Measurements from ENCODE around the gene RPUSD3.

Gene RPUSD3

DNA sequence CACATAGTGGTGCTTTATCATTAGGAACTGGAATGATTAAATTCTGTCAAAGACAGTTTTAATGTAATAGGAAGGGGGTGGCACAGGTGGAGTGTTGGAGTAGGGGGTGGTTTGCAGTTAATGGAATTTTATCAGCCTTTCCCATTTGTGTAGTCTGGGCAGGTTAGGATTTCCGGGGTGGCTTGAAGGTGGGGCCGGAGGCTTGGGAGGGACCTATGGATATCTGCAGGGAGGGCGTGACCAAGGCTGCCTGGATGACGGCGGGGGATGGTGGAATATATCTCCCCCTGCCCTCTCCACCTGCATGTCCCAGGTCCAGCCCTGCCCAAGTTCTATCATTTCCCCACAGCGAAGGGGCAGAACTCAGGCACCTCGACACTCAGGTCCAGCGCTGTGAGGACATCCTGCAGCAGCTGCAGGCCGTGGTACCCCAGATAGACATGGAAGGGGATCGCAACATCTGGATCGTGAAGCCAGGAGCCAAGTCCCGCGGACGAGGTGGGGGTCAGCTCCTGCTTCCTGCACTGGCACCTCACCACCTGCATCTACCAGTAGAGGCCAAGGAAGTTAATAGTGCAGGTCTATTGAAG lies 18.3 kb downstream of the RPUSD3 start:
- no peaks in the 10 kb centered on the region for H3K4me1 ChIP-seq (ENCODE audit: control insufficient read depth, insufficient read depth, low read length)
- no peaks in the 10 kb centered on the region for H3K27me3 ChIP-seq (ENCODE audit: control insufficient read depth, insufficient read depth, low read length)
- H3K36me3 ChIP-seq (ENCODE audit: control insufficient read depth, insufficient read depth, low read length) = no peaks in the 10 kb centered on the region
- peak overlapping the region; percentile 18 for H3K9ac ChIP-seq (ENCODE audit: low read depth, low read length)
- no peaks in the 10 kb centered on the region for H3K9me3 ChIP-seq (ENCODE audit: control insufficient read depth, insufficient read depth, low read length)
- H3K4me3 ChIP-seq (ENCODE audit: low read depth, low read length) = no peak overlapping the region

DNA sequence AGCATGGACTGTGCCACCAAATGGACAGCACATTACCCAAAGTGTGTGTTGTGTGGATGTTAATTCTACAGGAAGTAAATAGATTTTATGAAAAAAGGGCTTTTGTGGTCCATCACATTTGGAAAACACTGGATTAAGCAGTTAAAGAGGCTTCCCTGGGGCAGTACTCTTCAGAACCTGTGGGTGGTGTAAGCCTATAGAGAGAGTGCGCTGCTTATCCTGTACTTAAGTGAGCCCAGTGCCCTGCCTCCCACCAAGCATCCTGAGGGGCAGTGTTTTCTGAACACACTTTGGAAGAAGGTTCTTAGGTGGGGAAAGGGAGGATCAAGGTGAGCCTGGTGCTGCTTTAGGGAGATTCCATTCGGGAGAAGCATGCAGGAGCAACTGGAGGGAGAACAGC lies 22.9 kb downstream of the RPUSD3 start:
- Histone ChIP-seq H3K9me3 (ENCODE audit: control insufficient read depth, insufficient read depth, low read length) (no peaks in the 10 kb centered on the region), H3K27me3 (ENCODE audit: control insufficient read depth, insufficient read depth, low read length) (no peaks in the 10 kb centered on the region), H3K36me3 (ENCODE audit: control insufficient read depth, insufficient read depth, low read length) (no peaks in the 10 kb centered on the region), H3K4me1 (ENCODE audit: control insufficient read depth, insufficient read depth, low read length) (no peaks in the 10 kb centered on the region), H3K4me3 (ENCODE audit: low read depth, low read length) (no peak overlapping the region), H3K9ac (ENCODE audit: low read depth, low read length) (no peak overlapping the region)

DNA sequence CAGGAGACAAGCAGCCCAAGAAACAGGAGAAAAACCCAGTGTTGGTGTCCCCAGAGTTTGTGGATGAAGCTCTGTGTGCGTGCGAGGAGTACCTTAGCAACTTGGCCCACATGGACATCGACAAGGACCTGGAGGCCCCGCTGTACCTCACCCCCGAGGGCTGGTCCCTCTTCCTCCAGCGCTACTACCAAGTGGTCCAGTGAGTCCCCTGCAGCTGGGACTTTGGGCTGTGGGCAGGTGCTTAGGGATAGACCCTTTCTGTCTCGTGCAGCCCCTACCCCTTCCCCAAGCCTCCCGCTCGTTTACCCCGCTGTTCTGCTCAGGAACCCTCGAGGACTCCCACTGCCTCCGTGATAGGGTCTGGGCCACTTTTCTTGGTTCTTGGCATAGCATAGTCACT lies 23.3 kb downstream of the RPUSD3 start:
- Histone ChIP-seq H3K4me1 (ENCODE audit: control insufficient read depth, insufficient read depth, low read length) (no peaks in the 10 kb centered on the region), H3K4me3 (ENCODE audit: low read depth, low read length) (no peak overlapping the region), H3K9me3 (ENCODE audit: control insufficient read depth, insufficient read depth, low read length) (no peaks in the 10 kb centered on the region), H3K27me3 (ENCODE audit: control insufficient read depth, insufficient read depth, low read length) (no peaks in the 10 kb centered on the region), H3K36me3 (ENCODE audit: control insufficient read depth, insufficient read depth, low read length) (no peaks in the 10 kb centered on the region), H3K9ac (ENCODE audit: low read depth, low read length) (no peak overlapping the region)

DNA sequence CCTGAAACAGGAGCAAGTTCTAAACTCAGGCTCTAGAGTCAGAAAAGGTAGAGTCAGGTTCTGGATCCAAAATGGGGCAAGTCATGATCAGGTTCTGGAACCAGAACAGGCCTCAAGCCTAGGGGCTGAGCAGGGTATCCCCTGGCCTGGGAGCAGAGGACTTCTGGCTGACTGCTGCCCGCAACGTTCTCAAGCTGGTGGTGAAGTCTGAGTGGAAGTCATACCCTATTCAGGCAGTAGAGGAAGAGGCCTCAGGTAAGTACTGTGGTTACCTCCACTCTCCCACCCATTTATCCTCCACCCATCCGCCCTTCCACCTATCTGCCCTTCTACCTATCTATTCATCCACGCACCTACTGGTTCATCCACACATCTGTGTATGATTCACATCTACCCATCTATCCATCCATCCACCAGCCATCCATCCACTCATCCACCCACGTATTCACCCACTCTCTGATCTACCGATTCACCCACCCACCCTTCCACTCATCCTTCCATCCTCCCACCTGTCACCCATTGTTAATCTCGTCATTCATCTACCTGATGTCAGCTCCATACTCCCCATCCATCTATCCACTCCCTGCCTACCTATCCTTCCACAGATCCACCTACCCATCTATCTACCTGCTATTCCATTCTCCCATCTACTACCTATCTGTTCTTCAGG lies 25.0 kb downstream of the RPUSD3 start:
- H3K27me3 ChIP-seq (ENCODE audit: control insufficient read depth, insufficient read depth, low read length) = no peaks in the 10 kb centered on the region
- H3K9me3 ChIP-seq (ENCODE audit: control insufficient read depth, insufficient read depth, low read length) = no peaks in the 10 kb centered on the region
- H3K4me1 ChIP-seq (ENCODE audit: control insufficient read depth, insufficient read depth, low read length) = no peaks in the 10 kb centered on the region
- H3K9ac ChIP-seq (ENCODE audit: low read depth, low read length) = no peak overlapping the region
- H3K36me3 ChIP-seq (ENCODE audit: control insufficient read depth, insufficient read depth, low read length) = no peaks in the 10 kb centered on the region
- no peak overlapping the region for H3K4me3 ChIP-seq (ENCODE audit: low read depth, low read length)

DNA sequence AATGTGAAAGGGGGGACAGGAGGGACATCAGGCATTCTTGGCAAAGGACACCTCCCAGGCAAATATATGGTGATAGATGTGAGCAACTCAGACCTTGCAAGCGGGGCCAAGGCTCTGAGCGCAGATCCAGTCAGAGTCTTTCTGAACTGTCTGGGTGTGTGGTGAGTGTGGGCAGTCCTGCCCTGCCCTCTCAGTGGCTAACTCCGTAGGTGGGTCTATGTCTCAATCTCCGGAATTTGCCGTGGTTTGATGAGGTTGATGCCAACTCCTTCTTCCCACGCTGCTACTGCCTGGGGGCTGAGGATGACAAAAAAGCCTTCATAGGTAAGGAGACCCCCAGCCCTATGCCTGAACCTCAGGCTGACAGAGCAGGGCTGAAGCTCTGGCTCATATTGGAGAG lies 26.4 kb downstream of the RPUSD3 start:
- Histone ChIP-seq H3K9me3 (ENCODE audit: control insufficient read depth, insufficient read depth, low read length) (no peaks in the 10 kb centered on the region), H3K36me3 (ENCODE audit: control insufficient read depth, insufficient read depth, low read length) (no peaks in the 10 kb centered on the region), H3K9ac (ENCODE audit: low read depth, low read length) (no peak overlapping the region), H3K4me1 (ENCODE audit: control insufficient read depth, insufficient read depth, low read length) (no peaks in the 10 kb centered on the region), H3K4me3 (ENCODE audit: low read depth, low read length) (no peak overlapping the region), H3K27me3 (ENCODE audit: control insufficient read depth, insufficient read depth, low read length) (no peaks in the 10 kb centered on the region)

DNA sequence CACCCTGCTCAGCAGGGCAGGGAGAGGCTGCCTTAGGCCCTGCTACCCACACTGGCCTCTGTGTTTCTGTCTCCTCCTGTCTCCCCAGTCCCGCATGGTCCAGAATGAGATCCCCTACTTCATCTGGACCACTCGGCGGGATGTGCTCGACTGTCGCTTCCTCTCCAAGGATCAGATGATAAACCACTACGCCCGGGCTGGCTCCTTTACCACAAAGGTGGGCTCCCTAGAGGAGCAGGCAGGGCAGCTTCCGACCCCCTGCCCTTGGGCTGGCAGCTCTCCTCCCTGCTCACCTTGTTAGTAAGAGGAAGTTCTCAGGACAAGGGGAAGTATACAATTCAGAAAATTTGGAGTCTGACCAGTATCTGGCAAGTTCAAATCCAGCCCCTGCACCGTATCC lies 27.8 kb downstream of the RPUSD3 start:
- Histone ChIP-seq H3K9me3 (ENCODE audit: control insufficient read depth, insufficient read depth, low read length) (no peaks in the 10 kb centered on the region), H3K4me1 (ENCODE audit: control insufficient read depth, insufficient read depth, low read length) (no peaks in the 10 kb centered on the region), H3K4me3 (ENCODE audit: low read depth, low read length) (no peak overlapping the region), H3K9ac (ENCODE audit: low read depth, low read length) (peak overlapping the region; percentile 47), H3K36me3 (ENCODE audit: control insufficient read depth, insufficient read depth, low read length) (no peaks in the 10 kb centered on the region), H3K27me3 (ENCODE audit: control insufficient read depth, insufficient read depth, low read length) (peaks cover 9% of the 10 kb centered on the region)

DNA sequence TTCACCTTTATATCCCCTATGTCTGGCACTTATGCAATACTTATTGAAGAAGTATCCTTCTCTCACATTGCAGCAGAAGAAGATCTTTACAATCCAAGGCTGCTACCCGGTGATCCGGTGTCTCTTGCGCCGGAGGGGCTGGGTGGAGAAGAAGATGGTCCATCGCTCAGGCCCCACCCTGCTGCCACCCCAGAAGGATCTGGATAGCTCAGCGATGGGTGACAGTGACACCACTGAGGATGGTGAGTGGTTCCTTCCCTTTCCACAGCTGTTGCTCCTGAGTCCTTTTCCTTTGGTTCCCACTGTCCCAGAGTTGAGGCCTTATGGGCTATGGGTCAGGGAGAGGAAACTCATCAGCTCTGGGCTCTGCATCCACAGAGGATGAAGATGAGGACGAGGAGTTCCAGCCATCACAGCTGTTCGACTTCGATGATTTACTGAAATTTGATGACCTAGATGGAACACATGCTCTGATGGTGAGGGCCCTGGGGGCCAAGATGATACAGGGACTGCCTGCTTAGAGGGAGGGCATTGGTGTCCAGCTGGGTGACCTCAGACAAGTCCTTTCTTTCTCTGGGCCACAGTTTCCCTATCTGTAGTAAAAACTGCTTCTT lies 30.8 kb downstream of the RPUSD3 start:
- Histone ChIP-seq H3K27me3 (ENCODE audit: control insufficient read depth, insufficient read depth, low read length) (peaks cover 14% of the 10 kb centered on the region), H3K4me1 (ENCODE audit: control insufficient read depth, insufficient read depth, low read length) (peaks cover 8% of the 10 kb centered on the region), H3K9ac (ENCODE audit: low read depth, low read length) (no peak overlapping the region), H3K9me3 (ENCODE audit: control insufficient read depth, insufficient read depth, low read length) (no peaks in the 10 kb centered on the region), H3K36me3 (ENCODE audit: control insufficient read depth, insufficient read depth, low read length) (no peaks in the 10 kb centered on the region), H3K4me3 (ENCODE audit: low read depth, low read length) (no peak overlapping the region)

DNA sequence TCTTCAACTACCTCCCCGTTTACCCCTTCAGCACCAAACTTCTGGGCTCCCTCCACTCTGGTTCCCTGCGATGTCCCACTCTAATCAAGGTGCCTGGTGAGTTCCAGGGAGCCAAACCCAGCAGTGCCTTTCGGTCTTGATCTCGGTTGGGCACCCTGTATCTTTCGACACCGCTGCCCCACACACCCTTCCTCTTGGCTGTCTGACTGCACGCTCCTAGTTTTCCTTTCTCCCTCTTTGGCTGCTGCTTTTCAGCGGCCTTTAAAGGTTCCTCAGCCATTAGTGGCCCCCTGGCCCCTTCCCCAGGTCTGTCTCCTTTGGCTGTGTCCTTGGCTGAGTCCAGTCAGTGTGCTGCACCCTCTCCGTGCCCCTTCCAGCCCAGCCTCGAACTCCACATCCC lies 33.0 kb downstream of the RPUSD3 start:
- Histone ChIP-seq H3K4me3 (ENCODE audit: low read depth, low read length) (peak overlapping the region; percentile 53), H3K4me1 (ENCODE audit: control insufficient read depth, insufficient read depth, low read length) (peaks cover 8% of the 10 kb centered on the region), H3K36me3 (ENCODE audit: control insufficient read depth, insufficient read depth, low read length) (peaks cover 10% of the 10 kb centered on the region), H3K27me3 (ENCODE audit: control insufficient read depth, insufficient read depth, low read length) (peaks cover 14% of the 10 kb centered on the region), H3K9ac (ENCODE audit: low read depth, low read length) (no peak overlapping the region), H3K9me3 (ENCODE audit: control insufficient read depth, insufficient read depth, low read length) (no peaks in the 10 kb centered on the region)

DNA sequence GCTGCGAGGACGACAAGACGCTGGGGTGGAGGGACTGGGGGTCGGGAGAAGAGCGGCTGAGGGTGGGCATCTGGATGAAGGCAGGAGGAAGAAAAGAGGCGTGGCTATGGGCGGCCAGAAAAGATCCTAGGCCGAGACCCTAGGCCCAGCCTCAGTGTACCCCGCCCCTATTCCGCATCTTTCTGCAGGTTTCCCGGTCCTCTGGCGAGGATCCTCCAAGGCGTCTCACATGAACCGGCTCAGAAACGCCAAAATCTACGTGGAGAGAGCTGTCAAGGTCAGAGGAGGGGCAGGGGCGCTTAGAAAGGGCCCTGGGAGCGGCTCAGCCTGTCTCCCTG lies 33.4 kb downstream of the RPUSD3 start:
- H3K4me1 ChIP-seq (ENCODE audit: control insufficient read depth, insufficient read depth, low read length) = peaks cover 8% of the 10 kb centered on the region
- H3K9me3 ChIP-seq (ENCODE audit: control insufficient read depth, insufficient read depth, low read length) = no peaks in the 10 kb centered on the region
- H3K27me3 ChIP-seq (ENCODE audit: control insufficient read depth, insufficient read depth, low read length) = peaks cover 14% of the 10 kb centered on the region
- peaks cover 13% of the 10 kb centered on the region for H3K36me3 ChIP-seq (ENCODE audit: control insufficient read depth, insufficient read depth, low read length)
- no peak overlapping the region for H3K9ac ChIP-seq (ENCODE audit: low read depth, low read length)
- H3K4me3 ChIP-seq (ENCODE audit: low read depth, low read length) = peak overlapping the region; percentile 53

DNA sequence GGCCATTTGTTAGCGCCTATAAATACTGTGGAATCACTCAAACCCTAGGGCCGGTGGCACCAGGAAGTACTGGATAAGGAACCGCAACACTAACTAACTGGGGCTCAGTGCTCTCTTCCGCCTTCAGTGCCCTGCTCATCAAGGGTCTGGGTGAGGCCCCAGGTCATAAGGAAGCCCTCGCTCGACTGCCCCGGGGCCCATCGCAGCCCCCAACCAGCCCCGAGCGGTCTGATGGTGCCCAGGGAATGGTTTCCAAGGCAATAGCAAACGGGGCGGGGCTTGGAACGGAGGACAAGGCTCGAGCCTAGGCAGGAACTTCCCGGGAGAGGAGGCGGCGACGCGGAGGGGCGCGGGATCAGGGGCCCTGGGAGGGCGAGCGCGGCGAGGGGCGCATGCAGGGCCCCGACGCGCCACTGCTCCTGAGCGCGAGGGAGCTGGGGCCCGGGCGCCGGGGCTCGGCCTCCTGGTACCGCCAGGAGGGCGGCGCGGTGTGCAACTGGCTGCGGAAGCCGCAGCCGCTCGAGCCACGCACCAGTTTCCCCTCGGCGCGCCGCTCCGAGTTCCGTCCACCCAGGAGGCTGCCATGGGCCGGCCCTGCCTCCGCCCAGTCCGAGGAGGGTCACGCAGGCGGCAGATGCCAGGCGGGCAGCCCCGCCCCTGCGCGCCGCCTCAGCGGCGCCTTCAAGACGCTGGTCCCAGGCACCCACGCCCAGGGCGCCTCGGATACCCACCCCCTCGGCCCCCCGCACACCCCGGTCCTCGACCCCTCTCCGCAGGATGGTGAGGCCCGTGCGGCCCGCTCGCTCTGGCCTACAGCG lies 34.0 kb downstream of the RPUSD3 start, which contains the start of gene TTLL3:
TTLL3 (plus strand) TSS at position 648 of the 818 bp plus-strand sequence. CDS start 400 bp downstream, outside the sequence.
- H3K36me3 ChIP-seq (ENCODE audit: control insufficient read depth, insufficient read depth, low read length) = peaks cover 18% of the 10 kb centered on the region
- peaks cover 14% of the 10 kb centered on the region for H3K27me3 ChIP-seq (ENCODE audit: control insufficient read depth, insufficient read depth, low read length)
- H3K9ac ChIP-seq (ENCODE audit: low read depth, low read length) = peak within 1 kb of the TSS; percentile 0
- H3K4me1 ChIP-seq (ENCODE audit: control insufficient read depth, insufficient read depth, low read length) = peaks cover 8% of the 10 kb centered on the region
- peak within 1 kb of the TSS; percentile 53 for H3K4me3 ChIP-seq (ENCODE audit: low read depth, low read length)
- H3K9me3 ChIP-seq (ENCODE audit: control insufficient read depth, insufficient read depth, low read length) = no peaks in the 10 kb centered on the region

DNA sequence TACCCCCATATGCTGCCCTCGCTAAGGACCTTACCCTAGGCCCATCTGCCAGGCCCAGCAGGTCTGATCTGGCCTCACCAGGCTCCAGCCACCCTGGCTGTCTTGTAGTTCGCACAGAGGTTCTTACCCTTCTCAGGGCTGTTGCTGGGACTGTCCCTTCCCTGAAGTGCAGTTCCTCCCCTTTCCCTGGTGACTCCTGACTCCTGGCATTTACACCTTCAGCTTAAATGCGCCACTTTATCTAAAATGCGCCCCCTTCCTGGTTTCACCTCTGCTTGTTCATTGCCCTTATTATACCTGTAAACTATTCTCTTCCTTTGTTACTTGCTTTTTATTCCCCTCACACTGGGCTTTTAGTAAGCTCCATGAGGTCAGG lies 34.6 kb downstream of the RPUSD3 start:
- no peaks in the 10 kb centered on the region for H3K9me3 ChIP-seq (ENCODE audit: control insufficient read depth, insufficient read depth, low read length)
- H3K4me3 ChIP-seq (ENCODE audit: low read depth, low read length) = peak overlapping the region; percentile 53
- peak overlapping the region; percentile 0 for H3K9ac ChIP-seq (ENCODE audit: low read depth, low read length)
- peaks cover 14% of the 10 kb centered on the region for H3K27me3 ChIP-seq (ENCODE audit: control insufficient read depth, insufficient read depth, low read length)
- H3K36me3 ChIP-seq (ENCODE audit: control insufficient read depth, insufficient read depth, low read length) = peaks cover 24% of the 10 kb centered on the region
- peaks cover 8% of the 10 kb centered on the region for H3K4me1 ChIP-seq (ENCODE audit: control insufficient read depth, insufficient read depth, low read length)

Measured in iPS-15b (cell line).